HEK293 (cell line): Measurements from ENCODE around the gene SORBS2.

Experiments used
- CTCF ChIA-PET: fragments of 350-600 bp; formaldehyde crosslinking; extraction: SDS; loops from one replicate; lab custom pipeline; 2021; ENCODE audit warnings: antibody characterized with exemption; lab: Yijun Ruan, JAX
- POLR2A ChIA-PET: fragments of 300-600 bp; formaldehyde crosslinking; extraction: SDS; loops from one replicate; lab custom pipeline; 2020; ENCODE audit warnings: antibody characterized with exemption, inconsistent platforms; lab: Yijun Ruan, JAX
- H3K27ac ChIP-seq: fragments of 200-500 bp; sonication (Bioruptor generic); 2 replicates; pipeline ENCODE4 v1.5.1; 2014; ENCODE audit warnings: low read depth, low read length, control low read depth, inconsistent platforms; ENCODE audit errors: extremely low read depth
- H3K36me3 ChIP-seq, 2 experiments: fragments of 200-500 bp in 1 of 2; sonication (Bioruptor generic) in 1 of 2; 1 replicate in 1 of 2; 2 replicates in 1 of 2; pipeline ENCODE4 v1.5.1; 2014 to 2017; ENCODE audit warnings: inconsistent platforms in 2 of 2, low read length in 2 of 2; ENCODE audit not compliant: control insufficient read depth in 2 of 2, insufficient read depth in 1 of 2
- H3K4me1 ChIP-seq: fragments of 200-500 bp; sonication (Bioruptor generic); 2 replicates; pipeline ENCODE4 v1.5.1; 2014; ENCODE audit warnings: mild to moderate bottlenecking, low read length, inconsistent platforms; ENCODE audit not compliant: control insufficient read depth, insufficient read depth
- H3K4me3 ChIP-seq: 2 replicates; pipeline ENCODE4 v1.5.1; 2011; ENCODE audit warnings: low read depth, mild to moderate bottlenecking, control low read depth, low read length, moderate library complexity
- H3K9me3 ChIP-seq: fragments of 200-500 bp; sonication (Bioruptor generic); 2 replicates; pipeline ENCODE4 v1.5.1; 2014; ENCODE audit warnings: low read depth, low read length, inconsistent platforms; ENCODE audit not compliant: control insufficient read depth, insufficient read depth
- BCL11A ChIP-seq: fragments of 450-650 bp; formaldehyde crosslinking; IDR thresholded peaks from 2 replicates; pipeline ENCODE4 v1.5.1; 2016; ENCODE audit warnings: low read depth, missing biosample characterization, missing genetic modification characterization
- BCL11B ChIP-seq: fragments of 450-650 bp; formaldehyde crosslinking; IDR thresholded peaks from 2 replicates; pipeline ENCODE4 v1.5.1; 2016; ENCODE audit warnings: low read depth, missing biosample characterization, missing genetic modification characterization
- HOXC10 ChIP-seq: sonication (generic); formaldehyde crosslinking; IDR thresholded peaks from 2 replicates; pipeline ENCODE4 v1.8.1; 2023; ENCODE audit warnings: mild to moderate bottlenecking, missing genetic modification reagents
- HOXD13 ChIP-seq: sonication (generic); formaldehyde crosslinking; IDR thresholded peaks from 2 replicates; pipeline ENCODE4 v1.8.0; 2022; ENCODE audit warnings: missing genetic modification reagents, borderline replicate concordance
- KLF16 ChIP-seq: fragments of 450-650 bp; formaldehyde crosslinking; IDR thresholded peaks from 2 replicates; pipeline ENCODE4 v1.5.1; 2017; ENCODE audit warnings: missing biosample characterization, missing genetic modification characterization
- SCRT1 ChIP-seq: fragments of 450-650 bp; formaldehyde crosslinking; IDR thresholded peaks from 2 replicates; pipeline ENCODE4 v1.5.1; 2016; ENCODE audit warnings: missing biosample characterization, missing genetic modification characterization, borderline replicate concordance
- WT1 ChIP-seq: fragments of 450-650 bp; formaldehyde crosslinking; IDR thresholded peaks from 2 replicates; pipeline ENCODE4 v1.5.1; 2016; ENCODE audit warnings: missing biosample characterization, missing genetic modification characterization
- YY1 ChIP-seq: fragments of 450-650 bp; formaldehyde crosslinking; IDR thresholded peaks from 2 replicates; pipeline ENCODE4 v1.5.1; 2018; ENCODE audit warnings: missing biosample characterization, missing genetic modification characterization
- ZFP37 ChIP-seq: fragments of 450-650 bp; formaldehyde crosslinking; IDR thresholded peaks from 2 replicates; pipeline ENCODE4 v1.5.1; 2016; ENCODE audit warnings: missing biosample characterization, missing genetic modification characterization
- ZNF146 ChIP-seq: fragments of 450-650 bp; formaldehyde crosslinking; IDR thresholded peaks from 2 replicates; pipeline ENCODE4 v1.5.1; 2016; ENCODE audit warnings: missing biosample characterization, missing genetic modification characterization
- ZNF174 ChIP-seq: fragments of 450-650 bp; formaldehyde crosslinking; IDR thresholded peaks from 2 replicates; pipeline ENCODE4 v1.5.0; 2017; ENCODE audit warnings: missing biosample characterization, mild to moderate bottlenecking, missing genetic modification characterization
- ZNF24 ChIP-seq: fragments of 450-650 bp; formaldehyde crosslinking; IDR thresholded peaks from 2 replicates; pipeline ENCODE4 v1.5.1; 2016; ENCODE audit warnings: missing biosample characterization, missing genetic modification characterization
- ZNF248 ChIP-seq: fragments of 450-650 bp; formaldehyde crosslinking; IDR thresholded peaks from 2 replicates; pipeline ENCODE4 v1.5.1; 2017; ENCODE audit warnings: missing biosample characterization, missing genetic modification characterization
- ZNF274 ChIP-seq, 2 experiments: fragments of 200-500 bp in 1 of 2; fragments of 450-650 bp in 1 of 2; sonication (Bioruptor generic) in 1 of 2; formaldehyde crosslinking in 1 of 2; IDR thresholded peaks; 2 replicates each; pipeline versions ENCODE4 v1.5.1 to v1.6.1; 2014 to 2016; ENCODE audit warnings: borderline replicate concordance in 1 of 2, inconsistent platforms in 1 of 2, low read length in 1 of 2, missing biosample characterization in 1 of 2, missing genetic modification characterization in 1 of 2
- ZNF426 ChIP-seq: fragments of 450-650 bp; formaldehyde crosslinking; IDR thresholded peaks from 2 replicates; pipeline ENCODE4 v1.5.1; 2017; ENCODE audit warnings: missing biosample characterization, missing genetic modification characterization, mild to moderate bottlenecking, inconsistent platforms, moderate library complexity
- ZNF501 ChIP-seq: fragments of 450-650 bp; formaldehyde crosslinking; IDR thresholded peaks from 2 replicates; pipeline ENCODE4 v1.5.1; 2016; ENCODE audit warnings: missing biosample characterization, missing genetic modification characterization
- ZNF521 ChIP-seq: fragments of 450-650 bp; formaldehyde crosslinking; IDR thresholded peaks from 2 replicates; pipeline ENCODE4 v1.5.1; 2017; ENCODE audit warnings: missing biosample characterization, mild to moderate bottlenecking, missing genetic modification characterization
- ZNF561 ChIP-seq: fragments of 450-650 bp; IDR thresholded peaks from 2 replicates; pipeline ENCODE4 v1.5.1; 2018; ENCODE audit warnings: missing biosample characterization, missing genetic modification characterization, borderline replicate concordance
- ZNF623 ChIP-seq: fragments of 450-650 bp; formaldehyde crosslinking; IDR thresholded peaks from 2 replicates; pipeline ENCODE4 v1.5.1; 2016; ENCODE audit warnings: missing biosample characterization, missing genetic modification characterization
- ZXDB ChIP-seq: fragments of 450-650 bp; formaldehyde crosslinking; IDR thresholded peaks from 2 replicates; pipeline ENCODE4 v1.5.1; 2016; ENCODE audit warnings: missing biosample characterization, missing genetic modification characterization
- TF ChIP-seq, protein P1 (sequence below): fragments of 450-650 bp; formaldehyde crosslinking; IDR thresholded peaks from 2 replicates; pipeline ENCODE4 v1.5.1; 2016; ENCODE audit warnings: missing biosample characterization, missing genetic modification characterization
- TF ChIP-seq, protein P2 (sequence below): fragments of 450-650 bp; formaldehyde crosslinking; IDR thresholded peaks from 2 replicates; pipeline ENCODE4 v1.5.1; 2017; ENCODE audit warnings: missing biosample characterization, missing genetic modification characterization
- TF ChIP-seq, protein P3 (sequence below): fragments of 450-650 bp; formaldehyde crosslinking; IDR thresholded peaks from 2 replicates; pipeline ENCODE4 v1.5.1; 2016; ENCODE audit warnings: missing biosample characterization, missing genetic modification characterization

The SORBS2 gene

DNA sequence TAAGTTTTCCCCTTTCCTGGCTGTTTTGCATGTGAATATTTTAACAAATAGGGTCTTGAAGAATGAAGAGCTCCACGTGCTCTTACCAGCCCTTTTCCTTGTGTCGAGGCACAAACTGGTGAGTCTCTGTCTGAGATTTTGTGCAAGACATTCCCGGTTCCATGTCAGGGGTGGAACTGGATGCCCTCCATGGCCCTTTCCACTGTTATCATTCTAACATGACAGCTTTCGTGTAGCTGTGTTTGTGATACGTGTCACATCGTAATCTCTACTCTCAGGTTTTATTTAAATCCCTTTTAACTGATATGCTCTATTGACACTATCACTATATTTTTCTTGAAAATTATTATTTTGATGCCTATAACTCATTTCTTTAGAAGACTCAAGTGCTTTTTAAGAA is 130.4 kb downstream of the SORBS2 start (continued):
- TF ChIP-seq ZNF274 (IDR thresholded peaks at IDR 0.05; ENCODE audit: low read length), result no peak
- no peak for TF ChIP-seq ZNF274 (tag by site-specific recombination; IDR thresholded peaks at IDR 0.05; ENCODE audit: borderline replicate concordance)
- TF ChIP-seq ZNF174 (tag by site-specific recombination), result no peak
- TF ChIP-seq YY1 (tag by site-specific recombination), result no peak
- TF ChIP-seq SCRT1 (tag by site-specific recombination), result no peak
- TF ChIP-seq, all 188 proteins: peak for 0

DNA sequence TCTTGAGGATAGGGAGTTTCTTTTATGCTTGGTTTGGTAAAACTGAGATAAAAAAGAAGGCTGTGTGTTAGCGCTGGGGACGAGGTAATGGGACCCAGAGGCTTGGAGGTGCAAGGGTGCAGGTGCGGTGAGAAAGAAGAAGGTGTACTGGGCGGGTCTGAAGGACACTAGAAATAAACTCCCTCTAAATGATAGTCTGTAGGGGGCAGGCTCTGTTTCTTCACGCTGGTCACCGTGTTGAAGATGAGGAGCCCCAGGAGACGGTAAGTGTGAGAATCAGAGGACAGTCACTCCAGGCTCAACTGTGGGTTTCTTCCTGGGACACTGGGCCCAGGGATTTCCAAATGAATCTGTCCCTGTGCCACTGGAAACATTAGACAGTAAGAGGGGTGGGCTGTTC is 131.4 kb downstream of the SORBS2 start:
- ChIA-PET POLR2A (no interaction called here), CTCF (interaction anchor here (0.6 to 1.2 kb wide), 3 partner anchors 163 to 340 kb away, joined by 3 to 4 read pairs (median 3); no protein-coding TSS in a partner anchor)
- no peaks in the 10 kb centered on the region for H3K9me3 ChIP-seq
- H3K4me3 ChIP-seq, result no peak overlapping the region
- no peaks in the 10 kb centered on the region for H3K36me3 ChIP-seq
- H3K4me1 ChIP-seq, result no peaks in the 10 kb centered on the region
- no peak for TF ChIP-seq ZFP37 (tag by site-specific recombination)
- TF ChIP-seq ZNF248, result no peak
- no peak for TF ChIP-seq WT1 (tag by site-specific recombination)
- no peak for TF ChIP-seq HOXC10 (CRISPR knock-in tag)
- no peak for TF ChIP-seq ZXDB (tag by site-specific recombination)
- no peak for TF ChIP-seq HOXD13 (CRISPR knock-in tag)
- TF ChIP-seq, protein P1, sequence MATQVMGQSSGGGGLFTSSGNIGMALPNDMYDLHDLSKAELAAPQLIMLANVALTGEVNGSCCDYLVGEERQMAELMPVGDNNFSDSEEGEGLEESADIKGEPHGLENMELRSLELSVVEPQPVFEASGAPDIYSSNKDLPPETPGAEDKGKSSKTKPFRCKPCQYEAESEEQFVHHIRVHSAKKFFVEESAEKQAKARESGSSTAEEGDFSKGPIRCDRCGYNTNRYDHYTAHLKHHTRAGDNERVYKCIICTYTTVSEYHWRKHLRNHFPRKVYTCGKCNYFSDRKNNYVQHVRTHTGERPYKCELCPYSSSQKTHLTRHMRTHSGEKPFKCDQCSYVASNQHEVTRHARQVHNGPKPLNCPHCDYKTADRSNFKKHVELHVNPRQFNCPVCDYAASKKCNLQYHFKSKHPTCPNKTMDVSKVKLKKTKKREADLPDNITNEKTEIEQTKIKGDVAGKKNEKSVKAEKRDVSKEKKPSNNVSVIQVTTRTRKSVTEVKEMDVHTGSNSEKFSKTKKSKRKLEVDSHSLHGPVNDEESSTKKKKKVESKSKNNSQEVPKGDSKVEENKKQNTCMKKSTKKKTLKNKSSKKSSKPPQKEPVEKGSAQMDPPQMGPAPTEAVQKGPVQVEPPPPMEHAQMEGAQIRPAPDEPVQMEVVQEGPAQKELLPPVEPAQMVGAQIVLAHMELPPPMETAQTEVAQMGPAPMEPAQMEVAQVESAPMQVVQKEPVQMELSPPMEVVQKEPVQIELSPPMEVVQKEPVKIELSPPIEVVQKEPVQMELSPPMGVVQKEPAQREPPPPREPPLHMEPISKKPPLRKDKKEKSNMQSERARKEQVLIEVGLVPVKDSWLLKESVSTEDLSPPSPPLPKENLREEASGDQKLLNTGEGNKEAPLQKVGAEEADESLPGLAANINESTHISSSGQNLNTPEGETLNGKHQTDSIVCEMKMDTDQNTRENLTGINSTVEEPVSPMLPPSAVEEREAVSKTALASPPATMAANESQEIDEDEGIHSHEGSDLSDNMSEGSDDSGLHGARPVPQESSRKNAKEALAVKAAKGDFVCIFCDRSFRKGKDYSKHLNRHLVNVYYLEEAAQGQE (tag by site-specific recombination), result no peak
- no peak for TF ChIP-seq ZNF561
- TF ChIP-seq KLF16 (tag by site-specific recombination), result no peak
- TF ChIP-seq BCL11A (tag by site-specific recombination), result no peak
- no peak for TF ChIP-seq ZNF146 (tag by site-specific recombination)
- TF ChIP-seq ZNF24 (tag by site-specific recombination), result no peak
- TF ChIP-seq ZNF521, result no peak
- no peak for TF ChIP-seq ZNF623
- TF ChIP-seq, protein P2, sequence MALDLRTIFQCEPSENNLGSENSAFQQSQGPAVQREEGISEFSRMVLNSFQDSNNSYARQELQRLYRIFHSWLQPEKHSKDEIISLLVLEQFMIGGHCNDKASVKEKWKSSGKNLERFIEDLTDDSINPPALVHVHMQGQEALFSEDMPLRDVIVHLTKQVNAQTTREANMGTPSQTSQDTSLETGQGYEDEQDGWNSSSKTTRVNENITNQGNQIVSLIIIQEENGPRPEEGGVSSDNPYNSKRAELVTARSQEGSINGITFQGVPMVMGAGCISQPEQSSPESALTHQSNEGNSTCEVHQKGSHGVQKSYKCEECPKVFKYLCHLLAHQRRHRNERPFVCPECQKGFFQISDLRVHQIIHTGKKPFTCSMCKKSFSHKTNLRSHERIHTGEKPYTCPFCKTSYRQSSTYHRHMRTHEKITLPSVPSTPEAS (tag by site-specific recombination), result no peak
- TF ChIP-seq ZNF501, result no peak
- no peak for TF ChIP-seq ZNF426 (tag by site-specific recombination)
- no peak for TF ChIP-seq BCL11B (tag by site-specific recombination)
- TF ChIP-seq ZNF274 (IDR thresholded peaks at IDR 0.05; ENCODE audit: low read length), result no peak
- TF ChIP-seq ZNF274 (tag by site-specific recombination; IDR thresholded peaks at IDR 0.05; ENCODE audit: borderline replicate concordance), result no peak
- TF ChIP-seq, protein P3, sequence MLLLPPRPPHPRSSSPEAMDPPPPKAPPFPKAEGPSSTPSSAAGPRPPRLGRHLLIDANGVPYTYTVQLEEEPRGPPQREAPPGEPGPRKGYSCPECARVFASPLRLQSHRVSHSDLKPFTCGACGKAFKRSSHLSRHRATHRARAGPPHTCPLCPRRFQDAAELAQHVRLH (tag by site-specific recombination), result no peak
- no peak overlapping the region for H3K27ac ChIP-seq
